Measurements from ENCODE around the gene SMIM21.

- TF ChIP-seq CTCF (IDR thresholded peaks at IDR 0.05): no peak
- no peak for TF ChIP-seq POLR2A (IDR thresholded peaks at IDR 0.05)
These were observed 19.8 kb downstream of the SMIM21 start for GRCh38 chr18:75407468-75408437.
